Activated naive CD8-positive, alpha-beta T cell treated with anti-CD3 and anti-CD28 coated beads, Interleukin-2, amount 50 U/mL, for 24 hours (primary cell): ENCODE results near the gene C1orf115.
"Not testable (repeated sequence)": the region's sequence is repeated elsewhere in the genome, so short reads cannot be mapped to it uniquely, and the experiment has no call there.

Experiments used
- ATAC-seq: fragments of 150-1000 bp; cut with Tn5 transposase; one replicate; pipeline ENCODE4 v1.10.0; 2021
- DNase-seq: peaks from one replicate; pipeline ENCODE4 v3.0.0; 2021
- H3K27ac Mint-ChIP-seq: one replicate; pipeline ENCODE4 v1.8.0; 2021; ENCODE audit warnings: mild to moderate bottlenecking, mixed read lengths
- H3K27me3 Mint-ChIP-seq: one replicate; pipeline ENCODE4 v1.8.0; 2021; ENCODE audit warnings: mixed read lengths
- H3K36me3 Mint-ChIP-seq: one replicate; pipeline ENCODE4 v1.8.0; 2021; ENCODE audit warnings: low read depth, mixed read lengths
- H3K4me1 Mint-ChIP-seq: one replicate; pipeline ENCODE4 v1.8.0; 2021; ENCODE audit warnings: mixed read lengths
- H3K4me3 Mint-ChIP-seq: one replicate; pipeline ENCODE4 v1.8.0; 2021; ENCODE audit warnings: mild to moderate bottlenecking, moderate library complexity, mixed read lengths
- H3K9me3 Mint-ChIP-seq: one replicate; pipeline ENCODE4 v1.8.0; 2021; ENCODE audit warnings: mixed read lengths

The C1orf115 gene

GRCh38 chr1:220690140-220691052 is at the start of gene C1orf115:
TSS of gene C1orf115 (plus strand) at chr1:220690363. CDS start at chr1:220690403, 40 bp downstream.
- ATAC-seq (peak; percentile 96), DNase-seq (peak; percentile 81)
- Mint-ChIP-seq H3K36me3 (no peaks in the 10 kb centered on the region), H3K4me3 (peak within 1 kb of the TSS; percentile 71), H3K27ac (no peak within 1 kb of the TSS), H3K9me3 (no peaks in the 10 kb centered on the region), H3K4me1 (peaks cover 5% of the 10 kb centered on the region), H3K27me3 (peaks cover 16% of the 10 kb centered on the region)

- DNase-seq, result no peak
- Mint-ChIP-seq H3K27me3 (no peaks in the 10 kb centered on the region), H3K9me3 (no peaks in the 10 kb centered on the region), H3K4me3 (no peak overlapping the region), H3K36me3 (no peaks in the 10 kb centered on the region), H3K4me1 (no peaks in the 10 kb centered on the region), H3K27ac (no peak overlapping the region)
- no peak for ATAC-seq
Observed at GRCh38 chr1:220642285-220642684, 47.9 kb upstream of the C1orf115 start.

- no peaks in the 10 kb centered on the region for H3K9me3 Mint-ChIP-seq
- H3K36me3 Mint-ChIP-seq, result no peaks in the 10 kb centered on the region
- ATAC-seq (no peak), DNase-seq (no peak)
- H3K4me1 Mint-ChIP-seq, result no peaks in the 10 kb centered on the region
- no peak overlapping the region for H3K4me3 Mint-ChIP-seq
- no peaks in the 10 kb centered on the region for H3K27me3 Mint-ChIP-seq
- no peak overlapping the region for H3K27ac Mint-ChIP-seq
Observed at GRCh38 chr1:220652995-220653394, 37.2 kb upstream of the C1orf115 start.

- Mint-ChIP-seq H3K36me3 (no peaks in the 10 kb centered on the region), H3K9me3 (no peaks in the 10 kb centered on the region), H3K27ac (no peak overlapping the region), H3K4me1 (no peaks in the 10 kb centered on the region), H3K4me3 (no peak overlapping the region), H3K27me3 (no peaks in the 10 kb centered on the region)
- DNase-seq, result no peak
- no peak for ATAC-seq
Observed at GRCh38 chr1:220655509-220655908, 34.7 kb upstream of the C1orf115 start.

GRCh38 chr1:220655961-220656740 is 34.0 kb upstream of the C1orf115 start:
- Mint-ChIP-seq H3K4me3 (no peak overlapping the region), H3K27ac (no peak overlapping the region), H3K9me3 (no peaks in the 10 kb centered on the region), H3K27me3 (no peaks in the 10 kb centered on the region), H3K4me1 (no peaks in the 10 kb centered on the region), H3K36me3 (no peaks in the 10 kb centered on the region)
- ATAC-seq (no peak), DNase-seq (no peak)

- Mint-ChIP-seq H3K4me3 (no peak overlapping the region), H3K9me3 (peaks cover 11% of the 10 kb centered on the region), H3K27me3 (peaks cover 16% of the 10 kb centered on the region), H3K36me3 (no peaks in the 10 kb centered on the region), H3K27ac (no peak overlapping the region), H3K4me1 (no peaks in the 10 kb centered on the region)
- no peak for DNase-seq
- no peak for ATAC-seq
Observed at GRCh38 chr1:220666349-220666748, 23.8 kb upstream of the C1orf115 start.

- Mint-ChIP-seq H3K4me3 (no peak overlapping the region), H3K4me1 (no peaks in the 10 kb centered on the region), H3K9me3 (peaks cover 11% of the 10 kb centered on the region), H3K27ac (no peak overlapping the region), H3K27me3 (peaks cover 20% of the 10 kb centered on the region), H3K36me3 (no peaks in the 10 kb centered on the region)
- no peak for ATAC-seq
- DNase-seq, result no peak
Observed at GRCh38 chr1:220669005-220669404, 21.2 kb upstream of the C1orf115 start.

- DNase-seq, result no peak
- Mint-ChIP-seq H3K27ac (no peak overlapping the region), H3K4me1 (no peaks in the 10 kb centered on the region), H3K4me3 (no peak overlapping the region), H3K27me3 (peaks cover 15% of the 10 kb centered on the region), H3K36me3 (no peaks in the 10 kb centered on the region), H3K9me3 (peaks cover 8% of the 10 kb centered on the region)
- ATAC-seq, result no peak
Observed at GRCh38 chr1:220670365-220670764, 19.8 kb upstream of the C1orf115 start.

GRCh38 chr1:220673921-220674320 is 16.2 kb upstream of the C1orf115 start:
- Mint-ChIP-seq H3K4me3 (no peak overlapping the region), H3K4me1 (no peaks in the 10 kb centered on the region), H3K27ac (no peak overlapping the region), H3K27me3 (peaks cover 11% of the 10 kb centered on the region), H3K9me3 (peaks cover 8% of the 10 kb centered on the region), H3K36me3 (no peaks in the 10 kb centered on the region)
- no peak for DNase-seq
- no peak for ATAC-seq

- DNase-seq (no peak), ATAC-seq (no peak)
- peaks cover 9% of the 10 kb centered on the region for H3K27me3 Mint-ChIP-seq
- no peak overlapping the region for H3K4me3 Mint-ChIP-seq
- no peaks in the 10 kb centered on the region for H3K9me3 Mint-ChIP-seq
- no peak overlapping the region for H3K27ac Mint-ChIP-seq
- no peaks in the 10 kb centered on the region for H3K4me1 Mint-ChIP-seq
- H3K36me3 Mint-ChIP-seq, result no peaks in the 10 kb centered on the region
Observed at GRCh38 chr1:220677251-220677650, 12.9 kb upstream of the C1orf115 start.

GRCh38 chr1:220680085-220680687 is 10.0 kb upstream of the C1orf115 start:
- H3K4me3 Mint-ChIP-seq, result no peak overlapping the region
- ATAC-seq (no peak), DNase-seq (peak; percentile 9)
- H3K27me3 Mint-ChIP-seq, result peaks cover 2% of the 10 kb centered on the region
- no peak overlapping the region for H3K27ac Mint-ChIP-seq
- no peaks in the 10 kb centered on the region for H3K36me3 Mint-ChIP-seq
- H3K4me1 Mint-ChIP-seq, result no peaks in the 10 kb centered on the region
- no peaks in the 10 kb centered on the region for H3K9me3 Mint-ChIP-seq

- H3K36me3 Mint-ChIP-seq, result no peaks in the 10 kb centered on the region
- DNase-seq (no peak), ATAC-seq (no peak)
- no peaks in the 10 kb centered on the region for H3K9me3 Mint-ChIP-seq
- H3K27ac Mint-ChIP-seq, result no peak overlapping the region
- no peaks in the 10 kb centered on the region for H3K4me1 Mint-ChIP-seq
- H3K27me3 Mint-ChIP-seq, result no peaks in the 10 kb centered on the region
- no peak overlapping the region for H3K4me3 Mint-ChIP-seq
Observed at GRCh38 chr1:220681220-220681880, 8.8 kb upstream of the C1orf115 start.

GRCh38 chr1:220682901-220683576 is 7.1 kb upstream of the C1orf115 start:
- DNase-seq (no peak), ATAC-seq (no peak)
- no peak overlapping the region for H3K4me3 Mint-ChIP-seq
- H3K4me1 Mint-ChIP-seq, result no peaks in the 10 kb centered on the region
- no peaks in the 10 kb centered on the region for H3K36me3 Mint-ChIP-seq
- H3K9me3 Mint-ChIP-seq, result no peaks in the 10 kb centered on the region
- H3K27ac Mint-ChIP-seq, result no peak overlapping the region
- no peaks in the 10 kb centered on the region for H3K27me3 Mint-ChIP-seq

- H3K27ac Mint-ChIP-seq, H3K4me1 Mint-ChIP-seq, H3K4me3 Mint-ChIP-seq, H3K36me3 Mint-ChIP-seq, H3K27me3 Mint-ChIP-seq, DNase-seq, H3K9me3 Mint-ChIP-seq, ATAC-seq: not testable (repeated sequence)
Observed at GRCh38 chr1:220683716-220684115, 6.4 kb upstream of the C1orf115 start.
